CD4-positive, alpha-beta T cell (primary cell): ENCODE measurements around the gene DENND4A. TPM values are rescaled to one million over a fixed set of nuclear protein-coding genes. Genes with fewer than 3 reads are reported as not detected.

ENCODE experiments used
- ATAC-seq: fragments of 200-7000 bp; cut with Tn5 transposase; one replicate; pipeline ENCODE4 v1.10.0; 2022; ENCODE audit warnings: mild to moderate bottlenecking; ENCODE audit not compliant: poor library complexity
- CTCF ChIA-PET: fragments of 350-600 bp; sonication (Branson Sonifier 250); formaldehyde crosslinking; loops from one replicate; lab custom pipeline; 2021; ENCODE audit warnings: antibody characterized with exemption, inconsistent platforms; lab: Charles Lee
- POLR2A ChIA-PET: fragments of 350-600 bp; sonication (Branson Sonifier 250); formaldehyde crosslinking; loops from one replicate; lab custom pipeline; 2021; ENCODE audit warnings: antibody characterized with exemption, inconsistent platforms; lab: Charles Lee
- DNase-seq, 14 experiments: peaks; one replicate each; pipeline ENCODE4 v3.0.0-alpha.2; 2013 to 2020; ENCODE audit warnings: mixed read lengths in 2 of 14
- H3K27ac ChIP-seq, 2 donors: one replicate each; pipeline versions ENCODE4 v1.5.1 to v1.7.0; 2013; ENCODE audit warnings: low read length in 2 of 2, low read depth in 1 of 2, mild to moderate bottlenecking in 1 of 2
- H3K27me3 ChIP-seq, 2 experiments: 1 replicate in 1 of 2; 2 replicates in 1 of 2; pipeline versions ENCODE4 v1.6.1 to v1.7.0; 2013; ENCODE audit warnings: low read length in 2 of 2, control low read depth in 1 of 2, mild to moderate bottlenecking in 1 of 2, moderate library complexity in 1 of 2; ENCODE audit not compliant: insufficient read depth in 2 of 2, control insufficient read depth in 1 of 2
- H3K36me3 ChIP-seq: one replicate; pipeline ENCODE4 v1.6.1; 2013; ENCODE audit warnings: low read length, control low read depth; ENCODE audit not compliant: insufficient read depth
- H3K4me1 ChIP-seq: one replicate; pipeline ENCODE4 v1.6.1; 2013; ENCODE audit warnings: low read length, control low read depth; ENCODE audit not compliant: insufficient read depth
- H3K4me3 ChIP-seq: one replicate; pipeline ENCODE4 v1.5.1; 2013; ENCODE audit warnings: mild to moderate bottlenecking, low read length, moderate library complexity
- H3K9me3 ChIP-seq, 2 experiments: 1 replicate in 1 of 2; 2 replicates in 1 of 2; pipeline versions ENCODE4 v1.6.1 to v1.7.0; 2013; ENCODE audit warnings: low read length in 2 of 2, mild to moderate bottlenecking in 2 of 2, control low read depth in 1 of 2, moderate library complexity in 1 of 2; ENCODE audit not compliant: control insufficient read depth in 1 of 2, insufficient read depth in 1 of 2
- H3K27ac Mint-ChIP-seq: one replicate; pipeline ENCODE4 v1.8.0; 2020; ENCODE audit warnings: mixed read lengths
- H3K27me3 Mint-ChIP-seq: one replicate; pipeline ENCODE4 v1.8.0; 2021; ENCODE audit warnings: mixed read lengths
- H3K36me3 Mint-ChIP-seq: one replicate; pipeline ENCODE4 v1.8.0; 2021; ENCODE audit warnings: low read depth, mixed read lengths
- H3K4me1 Mint-ChIP-seq: one replicate; pipeline ENCODE4 v1.8.0; 2021; ENCODE audit warnings: low read depth, mixed read lengths
- H3K4me3 Mint-ChIP-seq: one replicate; pipeline ENCODE4 v1.8.0; 2020; ENCODE audit warnings: mild to moderate bottlenecking, mixed read lengths
- H3K9me3 Mint-ChIP-seq: one replicate; pipeline ENCODE4 v1.8.0; 2020; ENCODE audit warnings: mixed read lengths
- intact Hi-C, 2 experiments: fragments of 100-400 bp; cut with DNase I in 1 of 2; cut with micrococcal nuclease in 1 of 2; formaldehyde crosslinking; loops; one replicate each; pipeline versions ENCODE4 v1.15.1 to v1.9.0; 2023 to 2025; cut with DNase I, micrococcal nuclease
- total RNA-seq, 174 experiments: library from RNA in 2 of 174; stranded (reverse) in 2 of 174; gene quantifications; one replicate each; pipeline ENCODE4 v1.2.3 and lab custom pipeline; 2021 to 2026
- TF ChIP-seq, protein P1 (sequence below): fragments of 200-600 bp; IDR thresholded peaks from one replicate; pipeline ENCODE4 v1.8.0; 2022; ENCODE audit warnings: antibody characterized with exemption, mild to moderate bottlenecking

The DENND4A gene
- total RNA-seq, 2 experiments from 2014 or later: 64.1 to 69.6 TPM

DNA sequence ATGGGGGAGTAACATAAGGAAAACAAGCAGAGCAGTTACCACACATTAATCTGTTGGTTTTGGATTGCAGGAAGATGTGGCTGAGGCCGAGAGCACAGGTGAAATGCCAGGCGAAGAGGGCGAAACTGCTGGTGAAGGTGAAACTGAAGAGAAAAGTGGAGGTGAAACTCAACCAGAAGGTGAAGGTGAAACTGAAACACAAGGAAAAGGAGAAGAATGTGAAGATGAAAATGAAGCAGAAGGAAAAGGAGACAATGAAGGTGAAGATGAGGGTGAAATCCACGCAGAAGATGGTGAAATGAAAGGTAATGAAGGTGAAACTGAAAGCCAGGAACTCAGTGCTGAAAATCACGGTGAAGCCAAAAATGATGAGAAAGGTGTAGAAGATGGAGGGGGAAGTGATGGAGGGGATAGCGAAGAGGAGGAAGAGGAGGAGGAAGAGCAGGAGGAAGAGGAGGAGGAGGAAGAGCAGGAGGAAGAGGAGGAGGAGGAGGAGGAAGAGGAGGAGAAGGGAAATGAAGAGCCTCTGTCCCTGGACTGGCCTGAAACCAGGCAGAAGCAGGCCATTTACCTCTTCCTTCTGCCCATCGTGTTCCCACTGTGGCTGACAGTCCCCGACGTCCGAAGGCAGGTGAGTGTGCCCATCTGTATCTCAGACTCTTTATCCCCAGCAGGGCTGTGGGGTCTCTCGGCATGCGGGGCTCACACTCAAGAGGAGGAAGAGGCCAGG is 141.6 kb downstream of the DENND4A start:
- Histone ChIP-seq H3K36me3 (peaks cover 21% of the 10 kb centered on the region), H3K27ac (no peak overlapping the region), H3K4me1 (peaks cover 5% of the 10 kb centered on the region), H3K9me3 (no peaks in the 10 kb centered on the region), H3K27me3 (no peaks in the 10 kb centered on the region), H3K4me3 (no peak overlapping the region)
- CTCF ChIA-PET: no interaction called here
- Mint-ChIP-seq H3K36me3 (peaks cover 22% of the 10 kb centered on the region), H3K27me3 (no peaks in the 10 kb centered on the region), H3K27ac (no peak overlapping the region), H3K4me3 (no peak overlapping the region), H3K4me1 (peaks cover 5% of the 10 kb centered on the region), H3K9me3 (no peaks in the 10 kb centered on the region)
- POLR2A ChIA-PET: interaction anchor here (1.1 kb wide), 1 partner anchor 9 kb away, joined by 4 read pairs; no protein-coding TSS in a partner anchor
- intact Hi-C loops: no loop called here
- TF ChIP-seq, protein P1, sequence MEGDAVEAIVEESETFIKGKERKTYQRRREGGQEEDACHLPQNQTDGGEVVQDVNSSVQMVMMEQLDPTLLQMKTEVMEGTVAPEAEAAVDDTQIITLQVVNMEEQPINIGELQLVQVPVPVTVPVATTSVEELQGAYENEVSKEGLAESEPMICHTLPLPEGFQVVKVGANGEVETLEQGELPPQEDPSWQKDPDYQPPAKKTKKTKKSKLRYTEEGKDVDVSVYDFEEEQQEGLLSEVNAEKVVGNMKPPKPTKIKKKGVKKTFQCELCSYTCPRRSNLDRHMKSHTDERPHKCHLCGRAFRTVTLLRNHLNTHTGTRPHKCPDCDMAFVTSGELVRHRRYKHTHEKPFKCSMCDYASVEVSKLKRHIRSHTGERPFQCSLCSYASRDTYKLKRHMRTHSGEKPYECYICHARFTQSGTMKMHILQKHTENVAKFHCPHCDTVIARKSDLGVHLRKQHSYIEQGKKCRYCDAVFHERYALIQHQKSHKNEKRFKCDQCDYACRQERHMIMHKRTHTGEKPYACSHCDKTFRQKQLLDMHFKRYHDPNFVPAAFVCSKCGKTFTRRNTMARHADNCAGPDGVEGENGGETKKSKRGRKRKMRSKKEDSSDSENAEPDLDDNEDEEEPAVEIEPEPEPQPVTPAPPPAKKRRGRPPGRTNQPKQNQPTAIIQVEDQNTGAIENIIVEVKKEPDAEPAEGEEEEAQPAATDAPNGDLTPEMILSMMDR: no peak
- ATAC-seq (no peak), DNase-seq (no peak)

GRCh38 chr15:65646486-65646885 is 145.6 kb downstream of the DENND4A start:
- Histone ChIP-seq H3K4me1 (peaks cover 5% of the 10 kb centered on the region), H3K27me3 (no peaks in the 10 kb centered on the region), H3K9me3 (no peaks in the 10 kb centered on the region), H3K27ac (no peak overlapping the region), H3K36me3 (peaks cover 2% of the 10 kb centered on the region), H3K4me3 (no peak overlapping the region)
- intact Hi-C loops: no loop called here
- DNase-seq (no peak), ATAC-seq (no peak)
- Mint-ChIP-seq H3K4me3 (no peak overlapping the region), H3K9me3 (no peaks in the 10 kb centered on the region), H3K27ac (no peak overlapping the region), H3K27me3 (no peaks in the 10 kb centered on the region), H3K4me1 (peaks cover 5% of the 10 kb centered on the region), H3K36me3 (no peaks in the 10 kb centered on the region)
- ChIA-PET CTCF (no interaction called here), POLR2A (no interaction called here)
- TF ChIP-seq, protein P1: no peak

DNA sequence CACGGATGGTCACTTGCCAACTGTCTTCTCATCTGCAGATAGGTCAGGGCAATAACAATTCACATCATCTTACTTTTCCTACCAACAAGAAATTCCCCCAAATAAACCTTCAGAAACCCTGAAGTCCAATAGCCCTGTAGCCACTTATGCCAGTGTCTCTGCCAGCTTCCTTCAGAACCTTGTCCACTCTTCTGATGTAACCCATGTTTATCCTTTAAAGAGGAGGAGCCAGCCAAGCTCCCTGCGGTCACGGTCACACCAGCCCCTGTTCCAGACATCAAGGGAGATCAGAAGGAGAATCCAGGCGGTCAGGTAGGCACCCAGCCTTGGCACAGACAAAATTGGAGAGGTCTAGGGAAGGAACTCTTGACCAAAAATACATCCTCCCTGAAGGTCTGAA is 146.7 kb downstream of the DENND4A start:
- Histone ChIP-seq H3K27ac (no peak overlapping the region), H3K9me3 (no peaks in the 10 kb centered on the region), H3K27me3 (no peaks in the 10 kb centered on the region), H3K36me3 (no peaks in the 10 kb centered on the region), H3K4me3 (no peak overlapping the region), H3K4me1 (no peaks in the 10 kb centered on the region)
- Mint-ChIP-seq H3K4me1 (peaks cover 4% of the 10 kb centered on the region), H3K4me3 (no peak overlapping the region), H3K27me3 (no peaks in the 10 kb centered on the region), H3K9me3 (no peaks in the 10 kb centered on the region), H3K27ac (no peak overlapping the region), H3K36me3 (no peaks in the 10 kb centered on the region)
- ChIA-PET CTCF (no interaction called here), POLR2A (interaction anchor here (1.2 kb wide), 1 partner anchor 34 kb away, joined by 3 read pairs; no protein-coding TSS in a partner anchor)
- intact Hi-C loops: no loop called here
- TF ChIP-seq, protein P1: no peak
- no peak for DNase-seq
- no peak for ATAC-seq
